Smooth muscle cell (in vitro differentiated cells): ENCODE measurements around the gene KNL1. TPM values are rescaled to one million over a fixed set of nuclear protein-coding genes. Genes with fewer than 3 reads are reported as not detected.

Source experiments
- DNase-seq: peaks from one replicate; lab custom pipeline; 2025; ENCODE audit not compliant: unreplicated experiment; lab: John Stamatoyannopoulos, UW
- H2AFZ ChIP-seq: fragments of 200-600 bp; sonication (generic); 2 replicates; pipeline ENCODE4 v1.6.0; 2016; ENCODE audit warnings: antibody characterized with exemption, low read depth, mild to moderate bottlenecking
- H3F3A ChIP-seq: fragments of 200-600 bp; sonication (generic); 2 replicates; pipeline ENCODE4 v1.6.0; 2017; ENCODE audit warnings: antibody characterized with exemption, low read depth
- H3K27ac ChIP-seq: fragments of 200-600 bp; sonication (generic); 2 replicates; pipeline ENCODE4 v1.5.1; 2016; ENCODE audit warnings: low read depth, mild to moderate bottlenecking
- H3K27me3 ChIP-seq: fragments of 200-600 bp; sonication (generic); 2 replicates; pipeline ENCODE4 v1.6.1; 2016; ENCODE audit warnings: low read depth, mild to moderate bottlenecking
- H3K36me3 ChIP-seq: fragments of 200-600 bp; sonication (generic); 2 replicates; pipeline ENCODE4 v1.5.1; 2016; ENCODE audit warnings: low read depth
- H3K4me1 ChIP-seq: fragments of 200-600 bp; sonication (generic); 2 replicates; pipeline ENCODE4 v1.5.1; 2016; ENCODE audit warnings: low read depth
- H3K4me2 ChIP-seq: fragments of 200-600 bp; sonication (generic); 2 replicates; pipeline ENCODE4 v1.6.0; 2016; ENCODE audit warnings: mild to moderate bottlenecking
- H3K4me3 ChIP-seq: fragments of 200-600 bp; sonication (generic); 2 replicates; pipeline ENCODE4 v1.5.1; 2016; ENCODE audit warnings: mild to moderate bottlenecking
- H3K79me2 ChIP-seq: fragments of 200-600 bp; sonication (generic); 2 replicates; pipeline ENCODE4 v1.6.0; 2016; ENCODE audit warnings: low read depth, mild to moderate bottlenecking
- H3K9ac ChIP-seq: fragments of 200-600 bp; sonication (generic); 2 replicates; pipeline ENCODE4 v1.6.0; 2016; ENCODE audit warnings: low read depth
- H3K9me3 ChIP-seq: fragments of 200-600 bp; sonication (generic); replicated peaks from 2 replicates; pipeline ENCODE4 v1.5.1; 2016; ENCODE audit warnings: low read depth
- H4K20me1 ChIP-seq: fragments of 200-600 bp; sonication (generic); 2 replicates; pipeline ENCODE4 v1.6.0; 2016; ENCODE audit warnings: low read depth
- CTCF ChIP-seq: fragments of 200-600 bp; sonication (generic); IDR thresholded peaks from 2 replicates; pipeline ENCODE4 v1.5.1; 2017; ENCODE audit warnings: borderline replicate concordance, mild to moderate bottlenecking, antibody characterized with exemption; ENCODE audit not compliant: insufficient read depth, poor library complexity, severe bottlenecking
- WGBS: methylation state at CpG from one replicate; pipeline ENCODE4 v1.1.7; 2016; ENCODE audit warnings: low lambda C conversion rate; 5-methylcytosine and 5-hydroxymethylcytosine counted together
- polyA plus RNA-seq: library from polyadenylated mRNA; unstranded; fragments of >200 nt; fragmentation: Nextera tagmentation; extraction: Ambion mirVana; gene quantifications from 2 replicates; pipeline ENCODE4 v1.2.1, GENCODE V29; 2016
- total RNA-seq: library from RNA; depleted of rRNA; stranded (reverse); fragments of >200 nt; gene quantifications from 2 replicates; pipeline ENCODE4 v1.2.3, GENCODE V29; 2014

The KNL1 gene
- total and polyA plus RNA-seq, 2 experiments from 2014 or later = 3.1 to 10.8 TPM

DNA sequence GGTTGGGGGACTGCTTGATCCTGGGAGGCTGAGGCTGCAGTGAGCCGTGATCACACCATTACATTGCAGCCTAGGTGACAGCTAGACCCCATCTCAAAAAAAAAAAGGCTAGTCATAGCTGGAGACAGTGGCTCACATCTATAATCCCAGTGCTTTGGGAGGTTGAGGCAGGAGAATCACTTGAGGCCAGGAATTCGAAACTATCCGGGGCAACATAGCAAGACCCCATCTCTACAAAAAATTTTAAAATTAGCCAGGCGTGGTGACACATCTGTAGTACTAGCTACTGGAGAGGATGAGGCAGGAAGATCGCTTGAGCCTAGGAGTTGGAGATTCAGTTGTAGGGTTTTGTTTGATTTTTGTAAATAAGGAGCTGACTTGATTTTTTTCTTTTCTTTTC, 45.6 kb downstream of the KNL1 start:
- WGBS = 97% methylated on average over 5 of the region's 5 CpGs

DNA sequence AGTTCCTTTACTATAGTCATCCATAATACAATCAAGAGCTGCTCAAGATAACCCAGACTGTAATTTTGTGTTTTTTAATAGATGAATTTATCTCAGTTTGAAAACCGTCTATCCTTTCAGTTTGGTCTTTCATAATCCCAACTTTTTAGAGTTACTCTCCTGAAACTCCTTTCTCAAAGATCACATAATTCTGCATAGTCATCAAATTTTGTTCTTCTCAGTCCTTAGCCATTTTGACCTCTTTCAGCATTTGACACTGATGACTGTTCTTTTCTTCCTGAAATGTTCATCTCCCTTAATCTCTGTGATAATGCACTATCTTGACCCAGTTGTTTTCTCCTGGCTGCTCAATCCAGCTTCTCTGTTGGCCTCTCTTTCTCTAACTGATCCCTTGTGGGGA, 53.5 kb downstream of the KNL1 start:
- H3K36me3 ChIP-seq = no peaks in the 10 kb centered on the region
- no peaks in the 10 kb centered on the region for H3K79me2 ChIP-seq
- no peak for DNase-seq
- H3K4me1 ChIP-seq = no peaks in the 10 kb centered on the region
- H3K4me3 ChIP-seq = no peak overlapping the region
- no peak overlapping the region for H2AFZ ChIP-seq
- H3K27ac ChIP-seq = no peak overlapping the region
- no peaks in the 10 kb centered on the region for H3K9me3 ChIP-seq
- no peak overlapping the region for H3K9ac ChIP-seq
- H3F3A ChIP-seq = no peaks in the 10 kb centered on the region
- H3K4me2 ChIP-seq = no peak overlapping the region
- H4K20me1 ChIP-seq = no peaks in the 10 kb centered on the region
- TF ChIP-seq CTCF = no peak
- 94% methylated on average over 1 of the region's 1 CpG for WGBS
- H3K27me3 ChIP-seq = no peaks in the 10 kb centered on the region

More for the DNA sequence above, 45.6 kb downstream of the KNL1 start:
- H3K36me3 ChIP-seq = no peaks in the 10 kb centered on the region
- H2AFZ ChIP-seq = no peak overlapping the region
- H3K9me3 ChIP-seq = no peaks in the 10 kb centered on the region
- no peaks in the 10 kb centered on the region for H4K20me1 ChIP-seq
- H3K4me1 ChIP-seq = no peaks in the 10 kb centered on the region
- DNase-seq = no peak
- no peaks in the 10 kb centered on the region for H3K79me2 ChIP-seq
- H3F3A ChIP-seq = no peaks in the 10 kb centered on the region
- no peak overlapping the region for H3K27ac ChIP-seq
- no peak for TF ChIP-seq CTCF
- no peaks in the 10 kb centered on the region for H3K27me3 ChIP-seq
- H3K4me3 ChIP-seq = no peak overlapping the region
- H3K4me2 ChIP-seq = no peak overlapping the region
- H3K9ac ChIP-seq = no peak overlapping the region

DNA sequence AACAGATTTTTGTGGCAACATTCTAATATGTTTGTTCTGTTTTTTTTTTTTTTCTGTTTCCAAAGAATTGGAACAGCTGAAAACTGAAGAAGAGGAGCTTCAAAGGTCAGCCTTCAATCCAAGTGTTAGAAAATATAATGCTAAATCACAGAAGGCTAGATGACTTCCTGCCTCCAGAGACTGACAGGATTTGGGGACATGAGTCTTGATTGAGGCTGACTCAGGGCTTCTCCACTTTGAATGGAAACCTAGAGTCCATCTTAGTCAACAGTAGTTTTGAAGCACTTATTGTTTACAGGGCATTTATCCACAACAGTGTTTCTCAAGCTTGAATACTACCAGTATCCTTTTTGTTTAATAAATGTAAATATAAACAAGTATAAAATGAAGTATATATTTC, 56.4 kb downstream of the KNL1 start:
- H3K4me1 ChIP-seq = no peaks in the 10 kb centered on the region
- H3K9me3 ChIP-seq = no peaks in the 10 kb centered on the region
- no peaks in the 10 kb centered on the region for H4K20me1 ChIP-seq
- DNase-seq = no peak
- no peak overlapping the region for H2AFZ ChIP-seq
- no peak overlapping the region for H3K4me3 ChIP-seq
- H3K9ac ChIP-seq = no peak overlapping the region
- no peak overlapping the region for H3K4me2 ChIP-seq
- H3K79me2 ChIP-seq = no peaks in the 10 kb centered on the region
- no peaks in the 10 kb centered on the region for H3K27me3 ChIP-seq
- TF ChIP-seq CTCF = no peak
- H3K27ac ChIP-seq = no peak overlapping the region
- no peaks in the 10 kb centered on the region for H3F3A ChIP-seq
- no peaks in the 10 kb centered on the region for H3K36me3 ChIP-seq

DNA sequence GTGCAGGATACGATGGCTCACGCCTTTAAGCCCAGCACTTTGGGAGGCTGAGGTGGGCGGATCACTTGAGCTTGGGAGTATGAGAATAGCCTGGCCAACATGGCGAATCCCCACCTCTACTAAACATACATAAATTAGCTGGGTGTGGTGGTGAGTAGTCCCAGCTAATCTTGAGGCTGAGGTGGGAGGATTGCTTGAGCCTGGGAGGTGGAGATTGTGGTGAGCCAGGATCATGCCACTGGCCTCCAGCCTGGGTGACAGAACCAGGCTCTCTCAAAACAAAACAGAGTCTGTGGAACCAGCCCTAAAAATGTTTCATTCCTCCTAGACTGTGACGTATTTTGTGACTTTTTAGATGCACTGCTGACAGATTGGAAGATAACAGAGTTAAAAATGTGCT, 66.6 kb downstream of the KNL1 start:
- H3K27ac ChIP-seq = no peak overlapping the region
- no peaks in the 10 kb centered on the region for H4K20me1 ChIP-seq
- 93% methylated on average over 5 of the region's 5 CpGs for WGBS
- no peak overlapping the region for H3K4me2 ChIP-seq
- no peaks in the 10 kb centered on the region for H3K79me2 ChIP-seq
- H3K4me1 ChIP-seq = no peaks in the 10 kb centered on the region
- H2AFZ ChIP-seq = no peak overlapping the region
- H3K4me3 ChIP-seq = no peak overlapping the region
- no peaks in the 10 kb centered on the region for H3K36me3 ChIP-seq
- no peak for DNase-seq
- no peaks in the 10 kb centered on the region for H3K27me3 ChIP-seq
- H3F3A ChIP-seq = no peaks in the 10 kb centered on the region
- no peak overlapping the region for H3K9ac ChIP-seq
- TF ChIP-seq CTCF = no peak
- no peaks in the 10 kb centered on the region for H3K9me3 ChIP-seq
